Activated B cell treated with CpG ODN at 0.5 μM for 24 hours (primary cell): ENCODE data around the gene TRAF3IP1. TPM values are rescaled to one million over a fixed set of nuclear protein-coding genes. Genes with fewer than 3 reads are reported as not detected.

Experiments used
- ATAC-seq: fragments of 200-7000 bp; cut with Tn5 transposase; one replicate; pipeline ENCODE4 v1.10.0; 2021; ENCODE audit warnings: low read depth, mild to moderate bottlenecking, moderate library complexity
- CTCF ChIA-PET: fragments of 350-600 bp; sonication (Branson Sonifier 250); formaldehyde crosslinking; loops from one replicate; lab custom pipeline; 2021; ENCODE audit warnings: antibody characterized with exemption; lab: Charles Lee
- POLR2A ChIA-PET: fragments of 350-600 bp; sonication (Branson Sonifier 250); formaldehyde crosslinking; loops from one replicate; lab custom pipeline; 2021; ENCODE audit warnings: antibody characterized with exemption; lab: Charles Lee
- DNase-seq: peaks from one replicate; pipeline ENCODE4 v3.0.0; 2022
- H3K27ac Mint-ChIP-seq: one replicate; pipeline ENCODE4 v1.8.0; 2020; ENCODE audit warnings: mixed read lengths
- H3K27me3 Mint-ChIP-seq: one replicate; pipeline ENCODE4 v1.8.0; 2021; ENCODE audit warnings: mixed read lengths
- H3K36me3 Mint-ChIP-seq: one replicate; pipeline ENCODE4 v1.8.0; 2021; ENCODE audit warnings: low read depth, mixed read lengths
- H3K4me1 Mint-ChIP-seq: one replicate; pipeline ENCODE4 v1.8.0; 2021; ENCODE audit warnings: mixed read lengths
- H3K4me3 Mint-ChIP-seq: one replicate; pipeline ENCODE4 v1.8.0; 2020; ENCODE audit warnings: mild to moderate bottlenecking, mixed read lengths
- H3K9me3 Mint-ChIP-seq: one replicate; pipeline ENCODE4 v1.8.0; 2020; ENCODE audit warnings: mixed read lengths
- intact Hi-C: fragments of 100-400 bp; cut with micrococcal nuclease; formaldehyde crosslinking; loops from one replicate; pipeline ENCODE4 v1.15.1; 2024
- total RNA-seq: library from RNA; stranded (reverse); gene quantifications from 2 replicates; pipeline ENCODE4 v1.2.3, GENCODE V29; 2022
- TF ChIP-seq, protein P1 (sequence below): fragments of 200-600 bp; IDR thresholded peaks from one replicate; pipeline ENCODE4 v1.8.0; 2022; ENCODE audit warnings: antibody characterized with exemption, mild to moderate bottlenecking

Gene TRAF3IP1
- total RNA-seq, 1 donor from 2014 or later: 9.9 TPM

DNA sequence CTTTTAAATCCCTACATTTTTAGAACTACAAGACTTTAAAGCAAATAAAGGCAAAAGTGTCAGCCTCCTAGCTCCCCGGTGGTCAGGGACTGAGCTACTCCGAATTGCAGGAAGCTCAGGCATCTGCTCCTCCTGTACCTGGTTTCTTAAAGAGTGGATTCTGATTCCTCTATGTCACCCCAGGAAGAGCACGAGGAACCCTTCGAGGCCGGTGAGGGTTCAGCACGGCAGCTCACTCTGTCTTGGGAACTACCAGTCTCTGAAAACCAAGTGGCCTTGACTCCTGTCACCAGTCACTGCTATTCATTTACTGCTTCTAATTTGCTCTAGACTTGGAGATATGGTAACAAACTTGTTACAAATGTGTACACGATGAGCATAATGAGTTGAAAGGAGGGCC lies 34.2 kb upstream of the TRAF3IP1 start:
- POLR2A ChIA-PET: no interaction called here
- Mint-ChIP-seq H3K4me1 (peaks cover 57% of the 10 kb centered on the region), H3K9me3 (no peaks in the 10 kb centered on the region), H3K27ac (no peak overlapping the region), H3K4me3 (no peak overlapping the region), H3K27me3 (no peaks in the 10 kb centered on the region), H3K36me3 (no peaks in the 10 kb centered on the region)
- TF ChIP-seq, protein P1, sequence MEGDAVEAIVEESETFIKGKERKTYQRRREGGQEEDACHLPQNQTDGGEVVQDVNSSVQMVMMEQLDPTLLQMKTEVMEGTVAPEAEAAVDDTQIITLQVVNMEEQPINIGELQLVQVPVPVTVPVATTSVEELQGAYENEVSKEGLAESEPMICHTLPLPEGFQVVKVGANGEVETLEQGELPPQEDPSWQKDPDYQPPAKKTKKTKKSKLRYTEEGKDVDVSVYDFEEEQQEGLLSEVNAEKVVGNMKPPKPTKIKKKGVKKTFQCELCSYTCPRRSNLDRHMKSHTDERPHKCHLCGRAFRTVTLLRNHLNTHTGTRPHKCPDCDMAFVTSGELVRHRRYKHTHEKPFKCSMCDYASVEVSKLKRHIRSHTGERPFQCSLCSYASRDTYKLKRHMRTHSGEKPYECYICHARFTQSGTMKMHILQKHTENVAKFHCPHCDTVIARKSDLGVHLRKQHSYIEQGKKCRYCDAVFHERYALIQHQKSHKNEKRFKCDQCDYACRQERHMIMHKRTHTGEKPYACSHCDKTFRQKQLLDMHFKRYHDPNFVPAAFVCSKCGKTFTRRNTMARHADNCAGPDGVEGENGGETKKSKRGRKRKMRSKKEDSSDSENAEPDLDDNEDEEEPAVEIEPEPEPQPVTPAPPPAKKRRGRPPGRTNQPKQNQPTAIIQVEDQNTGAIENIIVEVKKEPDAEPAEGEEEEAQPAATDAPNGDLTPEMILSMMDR: no peak
- intact Hi-C loops: loop anchor here (5.0 kb wide), 1 partner anchor 614 kb away; no protein-coding TSS in a partner anchor
- CTCF ChIA-PET: no interaction called here
- no peak for ATAC-seq
- DNase-seq: no peak

DNA sequence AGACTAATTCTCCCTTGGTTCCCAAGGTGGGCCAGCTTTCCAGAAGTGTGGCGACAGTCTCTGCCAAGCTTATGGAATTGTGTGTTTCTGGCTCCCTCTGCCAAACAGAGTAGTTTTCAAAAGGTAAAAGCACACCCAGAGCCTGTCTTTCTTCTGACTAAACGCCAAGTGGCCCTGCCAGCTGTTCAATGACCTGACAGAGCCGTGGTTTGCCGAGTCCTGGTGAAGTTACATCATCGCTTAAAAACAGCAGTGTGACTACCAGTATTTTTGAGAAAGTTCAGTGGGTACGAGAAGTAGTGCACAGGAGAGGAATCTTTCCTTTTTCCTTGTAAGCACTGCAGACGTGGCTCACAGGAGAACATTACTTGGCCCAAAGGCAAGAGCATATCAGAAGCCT lies 33.8 kb upstream of the TRAF3IP1 start:
- DNase-seq: no peak
- peak overlapping the region; percentile 85 for H3K4me3 Mint-ChIP-seq

DNA sequence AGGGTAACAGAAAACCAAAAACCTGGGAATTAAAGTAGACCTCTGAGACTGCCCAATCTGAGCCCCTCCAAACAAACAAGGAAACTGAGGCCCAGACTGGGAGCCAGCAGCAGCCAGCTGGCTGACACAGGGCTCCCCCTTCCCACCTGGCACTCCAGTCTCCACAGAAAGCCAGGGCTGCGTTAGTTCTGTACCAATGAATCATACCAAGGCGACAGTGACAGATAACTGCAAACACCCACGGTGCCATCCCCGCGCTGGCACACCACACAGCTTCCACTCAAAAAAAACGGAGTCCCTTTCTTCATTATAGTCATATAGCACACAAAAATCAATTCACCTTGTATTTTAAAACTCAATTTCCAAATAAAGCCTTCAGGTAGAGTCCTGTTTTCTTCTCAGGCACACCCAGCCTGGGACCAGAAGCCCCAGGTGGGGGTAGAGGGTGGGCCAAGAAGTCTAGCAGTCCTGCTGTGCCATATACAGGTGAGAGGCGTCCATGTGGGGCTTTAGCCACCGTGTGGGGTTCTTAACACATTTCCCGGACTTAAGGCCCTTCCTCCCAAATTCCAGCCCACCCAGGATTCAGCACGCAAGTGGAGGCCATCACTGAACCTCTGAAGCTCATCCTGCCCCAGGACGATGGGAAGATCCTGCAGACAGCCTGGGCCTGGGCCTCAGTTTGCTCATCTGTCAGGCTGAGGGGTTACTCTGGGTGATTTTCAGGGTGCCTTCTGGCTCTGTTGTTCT lies 33.2 kb upstream of the TRAF3IP1 start:
- ATAC-seq: no peak
- Mint-ChIP-seq H3K27me3 (no peaks in the 10 kb centered on the region), H3K9me3 (no peaks in the 10 kb centered on the region), H3K36me3 (no peaks in the 10 kb centered on the region), H3K4me1 (peaks cover 51% of the 10 kb centered on the region), H3K27ac (peak overlapping the region; percentile 30), H3K4me3 (peak overlapping the region; percentile 85)
- CTCF ChIA-PET: no interaction called here
- POLR2A ChIA-PET: interaction anchor here (1.5 to 1.6 kb wide), 2 partner anchors 33 to 48 kb away, joined by 3 to 6 read pairs; partner anchors contain the start of gene TRAF3IP1
- TF ChIP-seq, protein P1: no peak
- intact Hi-C loops: loop anchor here (5.0 kb wide), 1 partner anchor 615 kb away; no protein-coding TSS in a partner anchor
- no peak for DNase-seq

More for the DNA sequence above, 33.8 kb upstream of the TRAF3IP1 start:
- CTCF ChIA-PET: no interaction called here
- POLR2A ChIA-PET: no interaction called here
- Mint-ChIP-seq H3K4me1 (peaks cover 57% of the 10 kb centered on the region), H3K27me3 (no peaks in the 10 kb centered on the region), H3K36me3 (no peaks in the 10 kb centered on the region), H3K9me3 (no peaks in the 10 kb centered on the region), H3K27ac (peak overlapping the region; percentile 30)
- ATAC-seq: no peak
- TF ChIP-seq, protein P1: no peak
- intact Hi-C loops: loop anchor here (5.0 kb wide), 1 partner anchor 614 kb away; no protein-coding TSS in a partner anchor

DNA sequence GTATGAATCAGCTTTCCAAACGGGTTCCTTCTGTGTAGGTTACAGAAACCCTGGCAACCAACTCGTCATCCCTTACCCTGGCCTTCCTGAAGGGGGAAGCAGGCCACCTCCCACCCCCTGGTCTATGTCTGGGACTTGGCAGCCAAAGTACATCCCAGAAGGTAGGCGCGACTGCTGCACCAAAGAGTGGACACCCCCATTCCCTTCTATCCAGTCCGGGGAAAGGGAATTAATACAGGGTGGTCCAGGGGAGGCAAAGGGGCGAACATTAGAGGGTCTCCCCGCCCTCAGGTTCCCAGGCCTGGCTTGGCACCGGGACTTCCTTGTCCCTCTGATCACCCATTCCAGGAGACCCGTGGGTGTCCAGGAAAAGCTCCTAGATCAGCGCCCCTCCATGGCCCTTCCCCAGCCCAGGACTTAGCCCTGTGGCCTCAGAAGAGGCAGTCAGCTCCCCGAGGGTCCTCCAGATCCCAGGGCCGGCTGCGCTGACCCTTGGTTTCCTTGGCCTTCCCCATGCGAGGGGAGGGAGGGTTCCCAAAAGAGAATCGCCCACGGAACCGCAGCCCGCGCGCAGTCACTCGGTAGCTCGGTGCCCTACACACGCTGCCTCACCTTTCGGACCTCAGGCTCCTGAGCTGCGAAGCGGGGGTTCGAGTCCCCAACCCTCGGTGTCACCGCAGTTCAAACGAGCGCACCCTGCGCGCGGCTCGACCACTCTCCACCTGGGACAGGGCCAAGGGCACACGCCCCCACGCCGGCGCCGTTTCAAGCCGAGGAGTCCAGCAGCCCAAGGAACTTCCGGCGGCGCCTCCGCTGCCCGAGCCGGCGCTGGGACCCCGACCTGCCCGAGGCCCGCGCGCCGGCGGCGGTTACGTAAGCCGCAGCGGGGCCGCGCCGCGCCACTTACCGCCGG lies 32.3 kb upstream of the TRAF3IP1 start, which contains the start of gene PER2:
Gene PER2, minus strand, starts transcription at position 874 of the 913 bp plus-strand sequence. CDS start 10,674 bp downstream, outside the sequence.
- ATAC-seq (peak; percentile 15), DNase-seq (peak; percentile 23)
- intact Hi-C loops: loop anchor here (1.0 to 5.0 kb wide), 9 partner anchors 25 to 616 kb away; partner anchors contain the start of genes ASB1, HES6, ILKAP and TRAF3IP1
- Mint-ChIP-seq H3K9me3 (no peaks in the 10 kb centered on the region), H3K4me3 (peak within 1 kb of the TSS; percentile 93), H3K4me1 (peaks cover 43% of the 10 kb centered on the region), H3K27me3 (no peaks in the 10 kb centered on the region), H3K36me3 (no peaks in the 10 kb centered on the region), H3K27ac (peak within 1 kb of the TSS; percentile 94)
- ChIA-PET CTCF (no interaction called here), POLR2A (interaction anchor here (0.7 to 1.6 kb wide), 4 partner anchors 33 to 1203 kb away, joined by 3 to 6 read pairs (median 3); partner anchors contain the start of genes HDAC4 and TRAF3IP1)
- TF ChIP-seq, protein P1: no peak
